Measurements from ENCODE around the gene ACP5. TPM values are rescaled to one million over a fixed set of nuclear protein-coding genes. Genes with fewer than 3 reads are reported as not detected.
A peak's percentile ranks its signal among the peaks of the same experiment; 100 is the strongest.

Gene ACP5
- total RNA-seq, 2 donors from 2014 or later, result 8.0 to 22.4 TPM

GRCh38 chr19:11594084-11594483, 16.6 kb upstream of the ACP5 start:
- no peak overlapping the region for H3K27ac ChIP-seq
- ATAC-seq, result no peak
- H3K36me3 ChIP-seq (replicated peaks in 1 of 2; ENCODE audit: insufficient read depth in 1 of 2, low read depth in 2 of 2), result no peaks in the 10 kb centered on the region
- 72 to 83% methylated on average over 4 of the region's 4 CpGs for WGBS, 2 donors
- no peak for DNase-seq
- no peak overlapping the region for H3K4me3 ChIP-seq
- intact Hi-C loops (cut with DNase I), result no loop called here
- H3K4me1 ChIP-seq, result peaks cover 18% of the 10 kb centered on the region
- no peaks in the 10 kb centered on the region for H3K27me3 ChIP-seq
- TF ChIP-seq POLR2A (IDR thresholded peaks at IDR 0.05) (no peak), CTCF (IDR thresholded peaks at IDR 0.05) (no peak)
- no peaks in the 10 kb centered on the region for H3K9me3 ChIP-seq

DNA sequence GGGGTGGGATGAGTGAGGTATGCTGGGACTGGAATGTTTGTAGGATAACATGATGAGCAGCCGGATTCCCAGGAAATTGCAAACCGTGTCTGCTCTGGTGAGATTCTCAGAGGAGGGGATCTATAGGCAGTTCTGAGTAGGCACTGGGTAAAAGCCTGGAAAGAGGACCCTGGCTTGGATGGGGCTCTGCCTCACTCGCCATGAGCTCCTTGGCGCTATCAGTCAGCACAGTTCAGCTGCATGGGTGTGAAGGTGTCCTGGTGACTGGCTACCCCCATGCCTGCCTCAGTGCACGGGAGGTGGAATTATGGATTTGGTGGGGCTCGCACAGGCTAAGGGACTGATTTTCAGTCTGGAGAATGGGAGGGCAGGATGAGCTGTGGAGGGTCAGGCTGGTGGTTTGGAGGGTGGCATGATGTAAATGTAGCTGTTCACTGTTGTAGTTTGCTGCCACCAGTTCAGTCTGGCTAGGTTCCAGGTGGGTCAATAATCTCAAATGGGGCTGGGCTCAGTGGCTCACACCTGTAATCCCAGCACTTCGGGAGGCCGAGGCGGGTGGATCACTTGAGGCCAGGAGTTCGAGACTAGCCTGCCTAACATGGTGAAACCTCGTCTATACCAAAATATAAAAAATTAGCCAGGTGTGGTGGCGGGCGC, 10.7 kb upstream of the ACP5 start:
- Histone ChIP-seq H3K4me3 (no peak overlapping the region), H3K27ac (peak overlapping the region in 1 of 4 donors; percentile 9), H3K27me3 (no peaks in the 10 kb centered on the region), H3K9me3 (no peaks in the 10 kb centered on the region), H3K4me1 (peaks cover 9% of the 10 kb centered on the region), H3K36me3 (replicated peaks in 1 of 2; ENCODE audit: insufficient read depth in 1 of 2, low read depth in 2 of 2) (no peaks in the 10 kb centered on the region)
- TF ChIP-seq CTCF (IDR thresholded peaks at IDR 0.05) (peak in 1 of 7 experiments; percentile 16), POLR2A (IDR thresholded peaks at IDR 0.05) (no peak)
- ATAC-seq (peak; percentile 39), DNase-seq (peak in 3 of 4 donors; percentile 15 to 41 (median 37))
- 45 to 58% methylated on average over 11 to 13 of the region's 13 CpGs for WGBS, 2 donors
- intact Hi-C loops (cut with DNase I), result loop anchor here (10.0 kb wide), 1 partner anchor 293 kb away; the partner anchor contains the start of gene TSPAN16

GRCh38 chr19:11587302-11587974, 10.0 kb upstream of the ACP5 start:
- no peaks in the 10 kb centered on the region for H3K9me3 ChIP-seq
- 2% methylated on average over 7 of the region's 7 CpGs for WGBS, 2 donors
- H3K36me3 ChIP-seq (replicated peaks in 1 of 2; ENCODE audit: insufficient read depth in 1 of 2, low read depth in 2 of 2), result no peaks in the 10 kb centered on the region
- peak overlapping the region in 1 of 4 donors; percentile 9 for H3K27ac ChIP-seq
- H3K4me3 ChIP-seq, result no peak overlapping the region
- DNase-seq, result peak; percentile 78 to 85 (median 84)
- peaks cover 9% of the 10 kb centered on the region for H3K4me1 ChIP-seq
- no peaks in the 10 kb centered on the region for H3K27me3 ChIP-seq
- peak; percentile 99 for ATAC-seq
- TF ChIP-seq POLR2A (IDR thresholded peaks at IDR 0.05), result no peak
- peak; percentile 76 to 96 (median 91) for TF ChIP-seq CTCF (IDR thresholded peaks at IDR 0.05)
- intact Hi-C loops (cut with DNase I), result loop anchor here (10.0 kb wide), 1 partner anchor 293 kb away; the partner anchor contains the start of gene TSPAN16

GRCh38 chr19:11586331-11586730, 8.9 kb upstream of the ACP5 start:
- Histone ChIP-seq H3K4me1 (peaks cover 20% of the 10 kb centered on the region), H3K9me3 (no peaks in the 10 kb centered on the region), H3K27me3 (no peaks in the 10 kb centered on the region), H3K36me3 (replicated peaks in 1 of 2; ENCODE audit: insufficient read depth in 1 of 2, low read depth in 2 of 2) (no peaks in the 10 kb centered on the region), H3K27ac (no peak overlapping the region), H3K4me3 (no peak overlapping the region)
- ATAC-seq (no peak), DNase-seq (no peak)
- WGBS, 2 donors, result 57 to 65% methylated on average over 5 to 6 of the region's 6 CpGs
- TF ChIP-seq POLR2A (IDR thresholded peaks at IDR 0.05) (no peak), CTCF (IDR thresholded peaks at IDR 0.05) (no peak)
- intact Hi-C loops (cut with DNase I), result loop anchor here (10.0 kb wide), 1 partner anchor 292 kb away; the partner anchor contains the start of gene TSPAN16
